NB4 (cell line): ENCODE measurements around the gene UBE2QL1.

Source experiments
- CTCF ChIP-seq: IDR thresholded peaks from one replicate; pipeline ENCODE4 v1.5.1; 2012; ENCODE audit warnings: low read depth, low read length
- MYC ChIP-seq: IDR thresholded peaks from 2 replicates; pipeline ENCODE4 v1.6.1; 2011; ENCODE audit warnings: low read depth, low read length
- POLR2A ChIP-seq: IDR thresholded peaks from 2 replicates; pipeline ENCODE4 v1.6.1; 2011; ENCODE audit warnings: mild to moderate bottlenecking; ENCODE audit not compliant: insufficient read length; ENCODE audit errors: extremely low read depth

- TF ChIP-seq POLR2A (no peak), CTCF (no peak), MYC (no peak)
Observed at GRCh38 chr5:6461793-6462650, 13.4 kb downstream of the UBE2QL1 start.
